ENCODE measurements around the gene SETD6.
"Not testable (repeated sequence)": the region's sequence is repeated elsewhere in the genome, so short reads cannot be mapped to it uniquely, and the experiment has no call there.

SETD6 gene

GRCh38 chr16:58515125-58515870, at the start of gene SETD6:
TSS of gene SETD6 (plus strand) at chr16:58515517. CDS start at chr16:58515538, 21 bp downstream.
- peak; percentile 77 for DNase-seq

- DNase-seq, result no peak
Observed at GRCh38 chr16:58465817-58466216, 49.5 kb upstream of the SETD6 start.

DNA sequence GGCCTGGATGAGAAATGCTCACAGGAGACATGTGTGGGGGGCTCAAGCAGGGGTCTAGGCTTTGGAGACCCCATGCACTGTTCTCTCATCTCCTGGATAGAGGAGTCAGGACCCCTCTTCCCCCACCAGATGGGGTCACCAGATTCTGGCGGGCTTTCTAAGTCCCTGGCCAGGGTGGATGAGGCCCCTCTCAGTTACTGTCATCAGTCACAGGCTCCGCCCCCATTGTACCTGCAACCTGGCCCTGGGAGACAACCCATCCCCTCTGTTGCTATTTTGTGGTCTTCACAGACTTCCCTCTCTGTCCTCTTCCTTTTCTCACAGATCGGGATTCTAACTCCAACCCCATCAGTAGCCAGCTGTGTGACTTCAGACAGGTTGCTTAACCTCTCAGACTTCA, 48.9 kb upstream of the SETD6 start:
- no peak for DNase-seq

- DNase-seq, result no peak
Observed at GRCh38 chr16:58467905-58468304, 47.4 kb upstream of the SETD6 start.

DNA sequence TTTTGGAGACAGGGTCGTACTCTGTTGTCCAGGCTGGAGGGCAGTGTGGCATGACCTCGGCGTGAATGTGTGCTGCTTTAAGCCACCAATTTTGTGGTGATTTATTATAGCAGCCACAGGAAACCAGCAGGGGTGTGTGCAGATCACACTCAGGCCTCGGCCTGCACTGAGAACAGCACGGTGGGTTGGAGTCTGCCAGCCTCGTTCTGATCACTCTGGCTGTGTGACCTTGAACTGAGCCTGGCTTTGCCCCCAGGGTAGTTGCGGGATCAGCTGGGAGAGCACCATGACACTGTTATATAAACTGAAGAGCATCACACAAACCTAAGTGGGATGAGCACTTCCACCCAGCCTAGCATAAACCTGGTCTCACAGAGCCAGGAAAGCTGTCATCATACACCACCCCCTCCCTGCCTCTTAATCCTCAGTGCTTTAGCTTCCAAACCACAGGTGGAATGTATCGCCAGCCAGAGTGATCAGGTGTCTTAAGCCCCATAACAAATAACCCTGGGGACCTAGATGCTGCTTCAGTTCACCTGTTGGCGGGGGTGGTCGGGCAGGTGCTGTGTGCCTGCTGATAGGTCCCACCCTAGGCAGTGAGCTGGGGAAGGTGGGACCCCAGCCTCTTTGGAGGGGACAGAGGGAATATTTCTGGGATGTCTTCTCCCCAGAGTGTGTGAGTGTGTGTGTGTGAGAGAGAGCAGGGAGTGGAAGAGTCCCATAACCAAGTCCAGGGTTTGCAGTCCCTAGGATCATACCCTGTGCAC, 43.9 kb upstream of the SETD6 start:
- DNase-seq, result peak; percentile 84

DNA sequence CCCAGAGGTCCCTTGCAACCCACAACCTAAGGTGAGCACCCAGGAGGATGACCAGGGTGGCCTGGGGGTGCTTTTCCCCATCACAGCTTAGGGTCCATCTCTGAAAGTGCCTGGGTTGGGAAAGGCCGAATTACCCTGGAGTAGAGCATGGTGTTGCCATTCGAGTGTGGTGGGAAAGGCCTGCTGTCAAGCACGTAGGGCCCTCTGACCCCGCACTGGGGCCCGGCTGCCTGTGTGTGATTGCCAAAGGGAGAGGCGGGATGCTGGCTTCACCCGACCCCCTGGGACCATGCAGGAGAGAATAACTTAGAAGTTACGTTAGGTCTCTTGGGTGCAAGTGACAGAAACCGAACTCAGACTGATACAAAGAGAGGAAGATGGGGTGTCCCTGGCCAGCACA, 43.1 kb upstream of the SETD6 start:
- DNase-seq, result no peak

- no peak for DNase-seq
Observed at GRCh38 chr16:58472827-58473226, 42.5 kb upstream of the SETD6 start.

DNA sequence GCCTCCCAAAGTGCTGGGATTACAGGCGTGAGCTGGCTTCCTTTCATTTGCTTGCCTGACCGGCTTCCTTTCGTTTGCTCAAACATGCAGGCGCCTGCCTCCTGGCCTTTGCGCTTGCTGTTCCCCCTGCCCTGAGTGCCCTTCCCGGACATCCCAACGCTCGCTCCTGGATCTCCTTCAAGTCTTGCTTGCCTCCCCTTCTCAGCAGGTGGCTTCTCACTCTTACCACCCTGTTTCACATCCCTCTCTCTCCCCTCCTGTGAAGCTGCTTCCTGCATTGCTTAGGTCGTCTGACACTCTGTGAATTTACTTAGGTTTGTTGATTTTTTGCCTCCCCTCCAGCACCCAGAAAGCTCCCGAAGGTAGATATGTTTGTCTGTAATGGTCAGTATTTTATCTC, 41.0 kb upstream of the SETD6 start:
- no peak for DNase-seq

DNA sequence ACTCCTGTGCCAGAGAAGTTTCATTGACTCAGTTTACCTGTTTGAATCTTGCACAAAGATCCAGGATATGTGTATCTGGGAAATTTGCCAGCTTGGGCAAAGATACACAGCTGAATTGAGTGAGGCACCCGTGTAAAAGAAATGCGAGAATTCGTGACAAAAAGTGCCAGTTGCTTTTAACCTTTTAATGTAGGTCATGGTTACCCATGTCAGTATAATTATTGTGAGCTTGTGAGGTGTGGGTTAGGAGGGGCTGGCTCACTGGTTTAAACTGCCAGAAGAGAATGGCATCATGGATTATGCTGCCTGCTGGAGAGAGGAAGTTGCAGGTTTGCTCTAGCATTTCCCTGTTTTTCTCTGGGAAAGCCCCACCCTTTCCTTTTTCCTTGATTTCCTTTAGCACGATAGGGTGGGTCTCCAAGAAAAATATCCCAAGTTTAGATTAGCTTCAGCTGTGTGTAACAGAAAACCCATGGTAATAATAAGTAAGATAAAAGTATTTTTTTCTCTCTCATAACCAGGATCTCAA, 40.2 kb upstream of the SETD6 start:
- DNase-seq, result no peak

DNA sequence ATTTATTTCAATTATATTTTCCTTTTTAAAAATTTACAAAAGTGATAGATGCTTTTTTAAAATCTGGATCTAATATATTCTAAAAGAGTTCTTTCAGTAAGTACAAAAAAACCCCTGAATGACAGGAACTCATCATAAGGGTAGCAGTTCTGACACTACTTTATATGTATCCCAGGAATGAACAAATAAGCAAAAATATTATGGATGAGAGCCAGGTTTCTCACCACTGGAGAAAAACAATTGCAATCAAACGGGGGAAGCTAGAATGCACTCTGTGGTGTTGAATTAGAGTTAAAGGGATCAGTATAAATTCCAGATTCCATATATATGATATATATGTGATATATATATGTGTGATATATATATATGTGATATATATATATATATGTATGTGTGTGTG, 38.5 kb upstream of the SETD6 start:
- DNase-seq, result no peak

DNA sequence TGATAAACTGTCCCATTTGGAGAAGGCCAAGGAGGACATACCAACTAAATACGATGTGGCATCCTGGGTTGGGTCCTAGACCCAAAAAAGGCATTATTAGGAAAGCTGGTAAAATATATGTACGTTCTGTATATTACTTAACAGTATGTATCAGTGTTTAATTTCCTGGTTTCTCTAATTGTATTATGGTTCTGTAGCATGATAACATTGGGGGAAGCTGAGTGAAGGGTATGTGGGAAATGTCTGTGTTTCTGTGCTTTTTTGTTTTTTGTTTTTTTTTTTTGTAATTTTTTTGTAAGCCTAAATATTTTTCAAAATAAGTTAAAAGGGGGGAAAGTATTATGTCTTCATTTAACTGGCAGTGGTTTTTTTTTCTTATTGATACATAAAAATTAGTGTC, 36.9 kb upstream of the SETD6 start:
- DNase-seq, result no peak

GRCh38 chr16:58481226-58481869, 34.0 kb upstream of the SETD6 start:
- no peak for DNase-seq

- DNase-seq, result no peak
Observed at GRCh38 chr16:58481931-58482330, 33.4 kb upstream of the SETD6 start.

DNA sequence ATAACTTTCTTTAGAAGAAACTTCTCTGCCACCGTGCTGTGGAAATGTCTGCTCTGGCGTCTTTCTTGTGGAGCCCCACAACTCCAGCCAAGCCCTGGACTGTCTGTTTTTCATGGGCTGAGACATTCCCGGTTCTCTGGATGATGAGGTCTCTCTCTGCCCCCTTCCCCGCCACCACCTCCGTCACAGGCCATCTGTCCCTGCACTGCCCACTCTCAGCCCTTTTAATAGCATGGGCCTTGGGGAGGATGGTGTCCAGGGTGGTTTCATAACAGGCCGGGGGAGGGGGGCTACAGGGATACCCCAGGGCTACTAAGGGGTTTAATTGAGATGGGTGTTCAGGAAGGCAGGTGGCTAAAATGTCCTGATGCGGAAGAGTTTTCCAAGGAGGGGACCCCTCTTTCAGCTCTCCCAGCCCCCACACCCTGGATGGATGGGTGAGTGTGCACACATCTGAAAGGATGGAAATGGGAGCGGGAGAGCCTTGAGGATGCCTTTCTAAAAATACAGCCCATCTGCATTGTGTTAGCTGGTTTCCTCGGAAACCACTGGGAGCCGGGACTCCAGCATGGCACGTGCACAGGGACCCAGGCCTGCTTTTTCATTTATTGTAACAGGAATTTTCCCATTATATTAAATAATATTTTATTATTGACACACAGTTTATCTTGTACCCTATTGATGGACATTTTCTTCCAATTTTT, 30.0 kb upstream of the SETD6 start:
- DNase-seq, result no peak

DNA sequence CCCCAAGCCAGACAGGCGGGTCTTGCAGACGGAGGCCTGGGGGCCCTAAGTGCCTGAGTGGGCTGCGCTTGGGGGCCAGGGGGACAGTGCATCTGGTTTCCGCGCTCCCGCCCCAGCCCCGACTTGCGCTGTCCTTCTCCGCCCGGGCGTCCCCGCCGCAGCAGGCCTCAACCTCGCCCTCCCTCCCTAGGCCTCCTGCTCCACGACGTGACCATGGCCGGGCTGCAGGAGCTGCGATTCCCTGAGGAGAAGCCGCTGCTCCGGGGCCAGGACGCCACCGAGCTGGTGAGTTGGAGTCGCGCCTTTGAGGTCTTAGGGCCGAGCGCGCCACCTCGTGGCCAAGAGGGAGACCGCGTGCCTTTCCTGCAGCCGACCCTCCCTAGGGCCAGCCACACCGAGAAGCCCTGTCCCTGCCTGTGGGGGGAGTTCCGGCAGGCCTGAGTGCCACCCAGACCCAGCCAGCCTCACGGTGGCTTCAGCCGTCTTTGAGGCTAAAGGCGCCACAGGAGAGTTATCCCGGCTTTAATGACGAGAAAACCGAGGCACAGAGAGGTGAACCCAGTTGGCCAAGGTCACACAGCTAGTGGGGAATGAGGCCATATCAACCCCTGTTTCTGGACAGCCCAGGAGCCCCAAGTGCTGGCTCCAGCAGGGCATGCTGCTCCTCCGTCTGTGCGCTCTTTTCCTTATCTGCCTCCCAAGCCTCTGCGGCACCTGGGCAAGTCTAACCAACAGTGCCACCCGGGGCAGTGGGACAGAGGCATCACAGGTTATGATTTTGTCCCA, 27.6 kb upstream of the SETD6 start:
- peak; percentile 77 for DNase-seq

GRCh38 chr16:58488531-58488930, 26.8 kb upstream of the SETD6 start:
- DNase-seq, result no peak

GRCh38 chr16:58490065-58490464, 25.3 kb upstream of the SETD6 start:
- no peak for DNase-seq

- DNase-seq, result not testable (repeated sequence)
Observed at GRCh38 chr16:58490539-58490938, 24.8 kb upstream of the SETD6 start.

DNA sequence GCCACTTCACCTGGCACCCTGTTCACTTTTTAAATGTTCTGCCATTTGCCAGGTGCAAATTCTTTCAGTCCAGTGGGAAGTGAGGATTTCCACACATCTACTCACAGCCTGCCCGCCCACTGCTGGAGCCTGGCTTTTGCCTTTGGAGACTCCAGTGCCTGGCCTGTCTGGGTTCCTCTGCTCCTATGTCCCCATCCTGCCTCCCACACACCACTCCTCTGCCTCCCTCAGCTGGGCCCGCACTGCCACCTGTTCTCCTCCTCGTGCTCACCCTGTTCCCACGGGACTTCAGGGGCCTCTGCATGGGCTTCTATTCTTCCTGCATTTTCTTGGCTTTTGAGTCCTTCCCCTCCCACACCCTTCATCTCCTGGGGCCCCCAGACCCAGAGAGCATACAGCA, 23.3 kb upstream of the SETD6 start:
- DNase-seq, result peak; percentile 84

DNA sequence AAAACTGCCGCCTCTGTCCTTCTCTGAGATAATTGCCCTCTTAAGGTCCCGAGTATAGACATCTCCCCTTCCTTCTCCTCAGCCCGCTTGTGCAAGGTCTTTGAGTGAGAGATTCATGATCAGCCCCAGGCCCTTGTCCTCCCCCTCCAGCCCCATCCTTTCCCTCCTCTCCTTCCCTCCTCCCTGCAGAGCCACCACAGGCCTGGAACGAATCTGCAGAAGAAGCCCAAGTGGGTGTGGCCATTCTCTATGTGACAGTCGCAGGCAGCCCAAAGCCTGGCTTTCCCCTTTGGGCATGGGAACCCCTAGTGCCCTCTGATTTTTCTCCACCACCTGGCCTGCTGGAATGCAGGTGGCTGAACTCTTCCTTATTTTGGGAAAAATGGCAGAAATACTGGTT, 22.6 kb upstream of the SETD6 start:
- peak; percentile 50 for DNase-seq

DNA sequence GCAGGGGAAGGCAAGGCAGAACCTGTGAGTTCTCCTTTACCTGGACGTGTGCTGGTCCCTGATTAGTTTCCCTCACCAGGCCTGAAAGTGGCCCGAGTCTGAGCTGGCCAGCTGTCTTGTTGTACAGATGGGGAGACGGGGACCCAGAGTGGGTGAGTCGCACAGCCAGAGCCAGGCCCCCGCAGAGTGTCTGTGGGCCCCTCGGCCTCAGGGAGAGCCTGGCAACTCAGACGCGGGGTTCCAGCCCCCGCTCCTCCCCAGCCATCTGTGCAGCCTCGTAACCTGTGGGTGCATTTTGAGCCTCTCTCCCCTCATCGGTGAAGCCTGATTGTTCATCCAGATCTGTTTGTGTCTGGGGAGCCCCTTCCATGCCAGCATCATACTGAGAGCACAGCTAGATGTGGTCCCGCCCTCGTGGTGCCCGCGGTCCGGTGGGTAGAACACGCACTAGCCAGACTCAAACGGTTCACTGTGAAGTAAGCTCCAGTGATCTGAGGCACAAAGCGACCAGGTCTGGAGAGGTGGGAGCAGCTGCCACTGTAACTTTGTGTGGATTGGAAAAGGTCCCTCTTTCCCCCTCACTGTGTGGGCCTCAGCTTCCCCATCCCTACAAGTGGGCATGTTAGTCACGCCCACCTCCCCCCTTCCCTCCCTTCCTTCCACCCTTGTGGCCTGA, 21.4 kb upstream of the SETD6 start:
- DNase-seq, result peak; percentile 25
